Left ventricle myocardium superior (tissue), 1 donor: ENCODE data around the gene BTBD7. TPM values are rescaled to one million over a fixed set of nuclear protein-coding genes. Genes with fewer than 3 reads are reported as not detected.
A peak's percentile ranks its signal among the peaks of the same experiment; 100 is the strongest.
"Not testable (repeated sequence)": the region's sequence is repeated elsewhere in the genome, so short reads cannot be mapped to it uniquely, and the experiment has no call there.

ENCODE experiments used
- ATAC-seq: fragments of 200-7000 bp; cut with Tn5 transposase; one replicate; pipeline ENCODE4 v1.9.1; 2020; ENCODE audit warnings: mild to moderate bottlenecking, moderate library complexity
- DNase-seq: peaks from one replicate; pipeline ENCODE4 v3.0.0-alpha.2; 2020
- intact Hi-C: fragments of 100-400 bp; cut with micrococcal nuclease; formaldehyde crosslinking; loops from one replicate; pipeline ENCODE4 v1.11.0; 2022
- long read RNA-seq: library from polyadenylated mRNA; unstranded; transcript quantifications from one replicate; pipeline ENCODE4 v2.0.0, GENCODE V29; 2021
- total RNA-seq: library from RNA; stranded (reverse); fragmentation: NEBNext Ultra II Directional; extraction: Animal tissue kit (Norgen Biotek cat#: 25700); gene quantifications from one replicate; pipeline ENCODE4 v1.2.1, GENCODE V29; 2021
- donor health status: DM: no; HTN: yes; CAD: no; lungs with severe emphysema.

The BTBD7 gene, protein sequence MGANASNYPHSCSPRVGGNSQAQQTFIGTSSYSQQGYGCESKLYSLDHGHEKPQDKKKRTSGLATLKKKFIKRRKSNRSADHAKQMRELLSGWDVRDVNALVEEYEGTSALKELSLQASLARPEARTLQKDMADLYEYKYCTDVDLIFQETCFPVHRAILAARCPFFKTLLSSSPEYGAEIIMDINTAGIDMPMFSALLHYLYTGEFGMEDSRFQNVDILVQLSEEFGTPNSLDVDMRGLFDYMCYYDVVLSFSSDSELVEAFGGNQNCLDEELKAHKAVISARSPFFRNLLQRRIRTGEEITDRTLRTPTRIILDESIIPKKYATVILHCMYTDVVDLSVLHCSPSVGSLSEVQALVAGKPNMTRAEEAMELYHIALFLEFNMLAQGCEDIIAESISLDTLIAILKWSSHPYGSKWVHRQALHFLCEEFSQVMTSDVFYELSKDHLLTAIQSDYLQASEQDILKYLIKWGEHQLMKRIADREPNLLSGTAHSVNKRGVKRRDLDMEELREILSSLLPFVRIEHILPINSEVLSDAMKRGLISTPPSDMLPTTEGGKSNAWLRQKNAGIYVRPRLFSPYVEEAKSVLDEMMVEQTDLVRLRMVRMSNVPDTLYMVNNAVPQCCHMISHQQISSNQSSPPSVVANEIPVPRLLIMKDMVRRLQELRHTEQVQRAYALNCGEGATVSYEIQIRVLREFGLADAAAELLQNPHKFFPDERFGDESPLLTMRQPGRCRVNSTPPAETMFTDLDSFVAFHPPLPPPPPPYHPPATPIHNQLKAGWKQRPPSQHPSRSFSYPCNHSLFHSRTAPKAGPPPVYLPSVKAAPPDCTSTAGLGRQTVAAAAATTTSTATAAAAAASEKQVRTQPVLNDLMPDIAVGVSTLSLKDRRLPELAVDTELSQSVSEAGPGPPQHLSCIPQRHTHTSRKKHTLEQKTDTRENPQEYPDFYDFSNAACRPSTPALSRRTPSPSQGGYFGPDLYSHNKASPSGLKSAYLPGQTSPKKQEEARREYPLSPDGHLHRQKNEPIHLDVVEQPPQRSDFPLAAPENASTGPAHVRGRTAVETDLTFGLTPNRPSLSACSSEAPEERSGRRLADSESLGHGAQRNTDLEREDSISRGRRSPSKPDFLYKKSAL
- total RNA-seq = 25.5 TPM
- long read RNA-seq, partial matches to known transcripts = 2 of 19 reads
- long read RNA-seq, other reads (novel, unspliced or antisense) = 15 of 19 reads

DNA sequence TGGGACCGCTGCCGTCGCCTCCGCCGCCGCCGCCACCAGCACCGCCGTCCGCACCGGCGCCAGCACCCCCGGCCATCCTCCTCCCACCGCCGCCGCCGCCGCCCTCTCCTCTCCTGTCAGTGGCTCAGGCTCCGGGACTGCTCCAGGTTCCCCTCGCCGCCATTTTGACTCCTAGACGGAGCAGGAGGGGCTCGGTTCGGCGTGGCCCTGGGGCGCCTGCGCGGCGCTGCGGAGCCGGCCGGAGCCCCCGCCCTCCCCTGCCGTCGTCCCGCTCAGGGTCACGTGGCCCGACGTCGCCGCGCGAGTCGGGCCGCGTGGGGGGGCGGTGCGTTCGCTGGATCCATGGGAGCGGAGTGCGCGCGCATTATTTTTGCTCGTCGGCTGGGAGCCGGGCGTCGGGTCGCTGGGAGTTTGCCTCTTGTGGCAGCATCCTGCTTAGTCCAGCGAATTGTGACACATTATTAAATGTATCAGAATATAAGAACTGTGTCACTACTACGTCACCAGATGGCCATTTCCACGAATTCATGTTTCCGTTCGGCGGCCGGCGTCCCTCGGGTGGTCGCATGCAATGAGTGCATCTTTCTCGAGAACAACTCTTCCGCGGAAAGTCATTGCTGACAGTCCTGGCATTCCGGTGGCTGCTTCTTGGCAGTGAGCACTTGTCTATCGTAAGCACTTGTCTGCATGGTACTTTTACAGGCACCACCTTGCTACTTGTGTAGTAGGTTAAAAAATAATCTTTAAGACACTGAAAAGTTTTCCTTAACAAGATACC is at the start of gene BTBD7:
BTBD7 (minus strand) TSS at position 184 of the 778 bp plus-strand sequence. CDS start 36,985 bp downstream, outside the sequence.
- intact Hi-C loops = no loop called here
- ATAC-seq (peak; percentile 99), DNase-seq (peak; percentile 98)

DNA sequence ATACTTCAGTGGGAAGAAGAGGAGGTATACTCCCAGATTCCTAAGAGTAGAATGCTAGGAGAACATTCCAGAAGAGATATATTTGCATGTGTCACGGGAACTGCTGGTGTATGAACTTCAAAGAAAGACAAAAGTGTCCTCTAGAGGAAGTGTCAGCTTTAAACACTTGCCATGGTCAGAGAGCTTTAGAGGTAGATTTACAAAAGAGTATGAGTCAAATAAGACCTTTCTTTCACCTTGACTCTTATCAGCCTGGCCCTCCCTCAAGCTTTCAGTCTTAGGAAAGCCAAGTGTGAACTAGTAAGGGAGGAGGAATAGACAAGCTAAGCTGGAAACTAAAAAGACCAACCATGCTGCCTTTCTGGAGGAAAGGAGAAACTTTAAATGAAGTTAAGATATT is 48.8 kb upstream of the BTBD7 start:
- ATAC-seq (no peak), DNase-seq (no peak)
- intact Hi-C loops = no loop called here

DNA sequence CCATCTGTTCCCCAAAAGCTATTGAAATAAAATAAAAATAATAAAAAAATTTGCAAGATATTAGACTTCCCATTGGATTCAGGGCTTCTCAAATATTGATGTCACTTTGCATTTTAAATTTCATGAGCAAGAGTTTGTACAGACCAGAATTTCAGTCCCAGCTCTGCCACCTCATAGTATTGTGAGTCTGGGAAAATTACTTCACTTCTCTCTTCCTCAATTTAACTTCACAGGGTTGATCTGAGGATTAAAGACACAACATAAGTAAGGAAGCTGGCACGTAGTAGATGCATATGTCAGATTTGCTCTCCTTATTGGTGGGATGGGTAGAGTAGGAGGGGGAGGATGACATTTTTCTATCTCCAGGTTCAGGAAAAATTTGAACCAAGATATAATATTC is 47.0 kb upstream of the BTBD7 start:
- intact Hi-C loops = no loop called here
- ATAC-seq (no peak), DNase-seq (no peak)

DNA sequence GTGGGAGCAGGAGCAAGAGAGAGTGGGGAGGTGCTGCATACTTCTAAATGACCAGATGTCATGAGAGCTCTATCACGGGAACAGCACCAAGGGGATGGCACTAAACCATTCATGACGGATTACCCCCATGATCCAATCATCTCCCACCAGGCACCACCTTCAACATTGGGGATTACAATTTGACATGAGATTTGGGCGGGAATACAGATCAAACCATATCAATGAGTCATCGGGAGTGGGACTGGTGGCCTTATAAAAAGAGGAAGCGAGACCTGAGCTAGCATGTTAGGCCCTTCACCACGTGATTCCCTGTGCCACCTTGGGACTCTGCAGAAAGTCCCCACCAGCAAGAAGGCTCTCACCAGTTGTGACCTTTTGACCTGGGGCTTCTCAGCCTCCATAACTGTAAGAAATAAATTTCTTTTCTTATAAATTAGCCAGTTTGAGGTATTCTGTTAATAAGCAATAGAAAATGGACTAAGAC is 42.9 kb upstream of the BTBD7 start:
- DNase-seq = no peak
- no peak for ATAC-seq
- intact Hi-C loops = no loop called here

DNA sequence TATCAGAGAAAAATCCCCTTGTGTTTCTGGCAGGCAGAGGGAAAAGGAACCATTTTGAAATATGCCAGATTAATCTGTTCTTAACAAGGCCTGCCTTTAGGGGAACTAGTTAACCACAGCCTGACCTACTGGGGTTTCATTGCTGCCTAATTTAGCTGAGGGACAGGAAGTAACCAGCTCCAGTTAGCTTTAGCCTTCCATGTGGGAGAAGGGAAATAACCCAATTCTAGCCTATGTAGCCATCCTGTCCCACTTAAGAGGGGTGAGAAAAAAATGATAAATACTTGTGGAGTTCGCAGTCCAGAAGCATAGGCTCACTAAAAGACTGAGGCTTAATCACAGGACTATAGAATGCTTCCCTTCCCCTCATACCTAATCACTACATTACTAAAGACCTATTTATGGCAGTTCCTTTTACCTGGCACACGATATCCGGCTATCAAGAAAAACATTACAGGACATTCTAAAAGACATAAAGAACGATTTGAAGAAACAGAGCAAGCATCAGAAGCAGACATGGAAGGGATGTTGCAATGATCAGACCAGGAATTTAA is 37.0 kb upstream of the BTBD7 start:
- intact Hi-C loops = no loop called here
- DNase-seq = no peak
- no peak for ATAC-seq

DNA sequence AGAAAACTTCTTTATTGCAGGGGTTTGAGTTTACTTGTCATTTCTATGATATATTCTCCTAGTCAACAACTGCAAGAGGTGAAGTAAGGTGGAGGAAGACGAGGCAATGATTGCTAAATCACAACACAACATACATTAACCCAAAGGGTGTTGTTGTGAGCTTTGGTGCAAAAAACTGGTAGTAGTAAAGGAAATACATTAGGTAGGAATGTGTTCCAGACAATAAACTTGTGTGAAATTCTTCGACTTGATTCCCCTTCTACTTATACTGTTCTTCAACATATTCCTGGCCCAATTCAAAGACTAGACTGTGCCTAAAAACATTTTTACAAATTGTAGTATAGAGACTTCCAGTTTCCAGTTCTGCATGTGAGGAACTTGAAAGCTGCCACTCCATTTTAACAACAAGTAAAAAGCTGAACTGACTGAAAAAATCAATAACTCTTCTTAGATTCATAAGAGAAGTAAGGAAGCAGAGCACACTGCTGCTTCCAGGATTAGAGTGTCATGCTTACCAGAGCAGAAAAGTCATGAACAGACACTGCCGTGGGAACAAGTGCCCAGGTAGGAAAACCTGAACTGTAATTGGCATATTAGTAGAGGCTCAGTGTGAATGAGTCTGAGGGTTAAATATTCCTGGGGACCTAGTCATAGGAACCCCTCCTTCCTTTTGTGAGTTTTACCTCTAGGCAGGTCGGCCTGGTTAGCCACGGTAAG is 36.3 kb upstream of the BTBD7 start:
- DNase-seq (no peak), ATAC-seq (no peak)

DNA sequence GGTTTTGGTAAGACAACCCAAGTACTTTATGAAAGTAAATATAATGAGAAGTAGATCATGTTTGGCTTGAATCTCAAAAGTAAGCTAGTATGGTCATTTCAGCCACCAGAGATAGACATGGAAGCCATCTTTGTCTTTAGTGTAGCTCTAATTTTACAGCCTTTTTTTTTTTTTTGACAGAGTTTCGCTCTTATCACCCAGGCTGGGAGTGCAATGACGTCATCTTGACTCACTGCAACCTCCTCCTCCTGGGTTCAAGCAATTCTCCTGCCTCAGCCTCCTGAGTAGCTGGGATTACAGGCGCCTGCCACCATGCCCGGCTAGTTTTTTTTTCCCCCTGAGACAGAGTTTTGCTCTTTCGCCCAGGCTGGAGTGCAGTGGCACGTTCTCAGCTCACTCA is 22.0 kb upstream of the BTBD7 start:
- DNase-seq, ATAC-seq, intact Hi-C loops: not testable (repeated sequence)

More for the DNA sequence above, 36.3 kb upstream of the BTBD7 start:
- intact Hi-C loops = no loop called here

DNA sequence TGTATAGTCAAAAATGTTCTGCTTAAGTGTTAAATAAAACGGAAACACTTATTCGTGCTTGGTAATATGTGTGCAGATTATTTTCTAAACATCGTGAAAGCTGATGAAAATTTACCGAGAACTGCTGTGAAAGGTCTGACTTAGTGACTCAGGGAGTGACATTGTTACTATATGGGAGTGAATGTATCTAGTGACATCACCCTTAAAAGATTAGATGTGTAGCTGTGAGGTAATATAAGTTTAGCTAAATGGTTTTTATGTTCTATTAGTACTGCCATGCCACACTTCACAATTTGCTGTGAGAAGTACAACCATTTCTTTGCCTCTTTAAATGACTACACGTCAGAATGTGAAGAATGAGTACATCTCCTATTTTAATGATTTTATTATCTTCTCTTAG is 15.5 kb upstream of the BTBD7 start:
- DNase-seq (no peak), ATAC-seq (no peak)
- intact Hi-C loops = no loop called here

DNA sequence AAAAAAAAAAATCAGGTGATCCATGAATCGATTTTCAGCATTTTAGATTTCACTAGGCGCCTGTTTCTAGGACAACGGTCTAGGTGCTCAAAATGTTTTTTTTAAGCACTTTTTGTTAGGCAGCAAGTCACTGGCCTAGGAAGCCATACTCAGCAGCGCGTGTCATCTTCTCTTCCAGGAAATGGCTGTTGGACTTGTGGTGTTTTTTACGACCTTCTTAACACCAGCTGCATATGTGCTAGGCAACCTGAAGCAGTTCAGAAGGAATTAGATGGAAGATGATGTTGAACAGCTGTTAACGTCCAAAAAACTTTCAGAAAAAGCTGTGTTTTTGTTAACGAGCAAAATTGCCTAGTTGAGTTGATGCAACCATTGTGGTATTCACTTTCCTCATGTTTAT is 15.0 kb upstream of the BTBD7 start:
- DNase-seq (no peak), ATAC-seq (no peak)
- intact Hi-C loops = no loop called here

DNA sequence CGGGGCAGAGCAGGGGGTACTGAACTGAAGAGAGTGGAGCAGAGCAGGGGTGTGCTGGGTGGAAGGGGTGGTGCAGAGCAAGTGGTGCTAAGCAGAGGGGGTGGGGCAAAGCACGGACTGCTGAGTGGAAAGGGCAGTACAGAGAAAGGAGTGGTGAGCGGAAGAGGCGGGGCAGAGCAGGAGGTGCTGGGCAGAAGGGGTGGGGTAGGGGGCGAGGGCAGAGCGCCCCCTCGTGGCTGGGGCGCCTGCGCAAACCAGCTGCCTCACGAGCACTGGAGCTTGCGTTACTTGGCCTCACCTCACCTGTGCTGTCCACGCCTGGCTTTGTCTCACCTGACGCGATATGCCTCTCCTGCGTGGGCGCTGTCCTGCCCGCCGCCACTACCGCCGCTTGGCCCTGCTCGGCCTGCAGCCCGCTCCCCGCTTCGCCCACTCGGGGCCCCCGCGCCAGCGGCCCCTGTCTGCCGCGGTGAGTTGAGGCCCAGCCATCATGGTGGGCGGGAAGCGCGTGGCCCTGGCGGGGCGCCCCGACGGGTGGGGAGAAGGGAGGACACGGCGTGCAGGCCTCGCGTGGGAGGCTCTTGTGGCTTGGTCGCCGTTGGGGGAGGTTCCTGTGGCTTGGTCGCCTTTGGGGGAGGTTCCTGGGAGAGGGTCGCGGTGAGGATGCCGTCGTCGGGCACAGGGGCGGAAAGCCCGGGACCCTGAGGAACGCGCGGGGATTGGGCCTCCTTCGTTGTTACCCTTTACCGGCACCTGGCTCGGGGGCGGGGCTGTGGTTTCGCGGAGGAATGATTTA is 14.3 kb upstream of the BTBD7 start, which contains the start of gene COX8C:
COX8C (plus strand) TSS at position 257 of the 796 bp plus-strand sequence; CDS start at position 344, 87 bp downstream.
- intact Hi-C loops = no loop called here
- ATAC-seq (no peak), DNase-seq (no peak)

DNA sequence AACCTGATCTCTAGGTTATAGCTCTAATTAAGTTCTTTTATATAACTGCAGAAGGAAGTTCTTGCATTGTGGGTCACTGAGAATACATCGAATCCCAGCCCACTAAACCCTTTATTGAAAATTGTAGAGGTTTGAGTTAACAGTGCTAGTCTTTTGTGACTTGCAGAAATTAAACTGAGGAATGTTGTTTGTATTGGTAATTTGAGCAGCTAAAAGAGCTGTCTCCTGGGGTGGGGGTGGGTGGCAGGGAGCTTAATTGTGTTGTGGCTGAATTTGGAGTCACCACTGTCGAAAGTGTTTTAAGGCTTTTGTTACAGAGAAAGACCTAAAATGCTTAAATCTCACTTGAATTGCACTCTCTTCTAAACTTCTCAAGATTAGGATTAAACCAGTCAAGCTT is 11.0 kb upstream of the BTBD7 start:
- no peak for ATAC-seq
- intact Hi-C loops = no loop called here
- no peak for DNase-seq

DNA sequence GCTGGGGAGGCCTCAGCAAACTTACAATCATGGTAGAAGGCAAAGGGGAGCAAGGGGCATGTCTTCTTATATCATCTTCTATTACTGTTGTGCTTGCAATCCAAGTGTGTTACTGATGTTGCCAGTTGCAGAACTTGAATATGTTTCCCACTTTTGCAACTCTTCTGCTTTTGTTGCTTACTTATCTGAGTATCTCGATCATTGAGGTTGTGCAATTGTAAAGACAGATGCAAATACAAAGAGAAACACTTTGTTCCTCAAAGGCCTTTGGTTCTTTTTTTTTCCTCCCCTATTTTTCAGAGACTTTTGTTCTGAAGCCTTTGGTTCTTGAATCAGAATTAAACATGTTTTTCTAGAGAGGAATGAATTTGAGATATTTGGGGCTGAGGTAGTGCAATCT is 10.4 kb upstream of the BTBD7 start:
- ATAC-seq = no peak
- intact Hi-C loops = no loop called here
- DNase-seq = no peak

DNA sequence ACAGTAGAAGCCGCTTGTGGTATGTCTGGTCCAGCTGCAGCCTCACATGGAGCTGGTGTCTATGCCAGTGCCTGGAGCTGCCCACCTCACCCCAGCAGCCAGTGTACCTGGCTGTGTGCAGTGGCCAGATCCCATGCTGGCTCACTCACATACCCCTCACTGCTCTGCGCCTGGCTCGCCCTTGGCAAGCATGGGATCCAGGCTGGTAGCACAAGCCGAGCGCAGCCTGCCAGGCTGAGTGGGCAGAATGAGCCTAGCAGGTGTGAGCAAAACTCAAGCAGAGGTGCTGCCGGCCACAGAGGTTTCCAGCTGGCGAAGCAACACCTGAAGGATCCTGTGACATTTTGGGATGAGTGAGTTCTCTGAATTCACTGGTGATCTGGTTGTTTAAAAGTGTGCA is 5.0 kb upstream of the BTBD7 start:
- intact Hi-C loops = no loop called here
- DNase-seq (no peak), ATAC-seq (no peak)

DNA sequence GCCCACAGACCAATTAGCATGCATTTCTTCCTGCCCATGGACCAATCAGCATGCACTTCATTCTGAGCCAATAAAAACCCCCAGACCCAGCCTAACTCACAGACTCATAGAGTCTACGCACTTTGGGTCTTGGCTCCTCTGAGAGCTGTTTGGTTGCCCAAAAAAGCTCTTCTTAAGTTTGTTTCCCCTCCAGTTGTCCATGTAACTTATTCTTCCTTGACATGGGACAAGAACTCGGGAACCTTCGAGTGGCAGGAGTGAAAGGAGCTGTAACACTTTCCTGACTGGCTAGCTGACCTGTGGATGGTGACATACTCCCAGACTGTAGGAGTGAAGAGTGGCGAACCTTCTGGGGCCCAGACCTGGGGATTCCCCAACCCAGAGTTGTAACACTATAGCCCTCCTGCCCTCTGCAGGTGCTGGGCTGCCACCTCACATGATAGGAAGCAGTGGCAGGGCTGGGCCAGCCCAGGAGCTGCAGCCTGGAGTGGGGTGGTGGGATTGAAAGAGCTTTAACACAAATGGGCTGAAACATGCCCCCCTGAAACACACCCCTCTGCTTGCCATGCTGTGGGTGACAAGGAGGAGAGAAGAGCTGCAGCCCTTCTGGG is 4.4 kb upstream of the BTBD7 start:
- ATAC-seq (no peak), DNase-seq (no peak)
- intact Hi-C loops = no loop called here

DNA sequence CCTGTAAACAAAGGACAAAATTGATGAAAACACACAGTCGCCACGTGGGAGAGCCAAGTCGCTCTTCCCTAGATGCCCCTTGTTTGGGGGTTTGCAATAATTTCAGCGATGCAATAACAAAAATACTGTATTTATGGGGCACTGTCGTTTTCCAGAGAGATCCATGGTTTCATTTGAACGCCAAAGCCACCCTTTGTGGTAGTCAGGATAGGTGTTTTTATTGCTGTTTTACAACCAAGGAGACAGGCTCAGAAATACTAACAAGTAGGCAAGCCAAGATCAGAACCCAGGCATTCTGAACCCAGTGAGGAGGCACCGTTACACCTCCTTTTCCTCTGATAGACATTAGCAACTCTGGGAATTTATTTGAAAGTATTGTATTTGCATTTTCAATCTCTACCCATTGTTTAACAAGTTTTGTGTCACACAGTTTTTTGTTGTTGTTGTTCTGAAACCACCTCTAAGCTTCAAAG is 831 bp upstream of the BTBD7 start:
- no peak for ATAC-seq
- intact Hi-C loops = no loop called here
- no peak for DNase-seq

DNA sequence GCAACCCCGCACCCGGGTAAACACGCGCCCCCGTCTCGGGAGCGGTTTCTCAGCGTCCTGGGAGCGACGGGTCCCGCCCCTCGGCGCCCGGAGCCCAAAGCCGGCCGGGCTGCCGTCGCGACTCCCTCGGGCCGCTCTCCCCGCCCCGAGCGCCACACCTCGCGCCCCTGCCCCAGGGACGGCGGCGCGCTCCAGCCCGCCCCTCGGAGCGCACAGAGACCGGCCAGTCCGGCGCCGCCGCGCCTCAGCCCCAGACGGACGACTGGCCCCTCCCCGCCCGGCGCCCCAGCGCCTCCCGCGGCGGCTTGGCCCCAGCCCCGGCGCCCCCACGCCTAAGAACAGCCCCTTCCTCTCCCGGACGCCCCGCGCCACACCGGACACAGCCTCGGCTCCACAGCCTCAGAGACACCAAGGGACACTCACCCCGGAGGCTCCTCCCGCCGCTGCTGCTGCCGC is 411 bp downstream of the BTBD7 start:
- intact Hi-C loops = no loop called here
- ATAC-seq = peak; percentile 86

More for the DNA sequence above, 411 bp downstream of the BTBD7 start:
- peak; percentile 81 for DNase-seq
